Fibroblast of upper back skin (primary cell): Measurements from ENCODE around the gene ALG2.
"Not testable (repeated sequence)": the region's sequence is repeated elsewhere in the genome, so short reads cannot be mapped to it uniquely, and the experiment has no call there.

Source experiments
- DNase-seq: peaks from one replicate; pipeline ENCODE4 v3.0.0-alpha.2; 2013

The ALG2 gene

GRCh38 chr9:99221621-99222415 lies at the start of gene ALG2, which contains the start of gene SEC61B:
Gene ALG2, minus strand, starts transcription at chr9:99221942. Its CDS starts 48 bp downstream, at chr9:99221894.
Gene SEC61B, plus strand, starts transcription at chr9:99222282. Its CDS starts 82 bp downstream, at chr9:99222364.
- DNase-seq = peak; percentile 95

- no peak for DNase-seq
Observed at GRCh38 chr9:99270491-99270890, 48.7 kb upstream of the ALG2 start.

GRCh38 chr9:99269416-99269815 lies 47.7 kb upstream of the ALG2 start:
- peak; percentile 83 for DNase-seq

- DNase-seq = peak; percentile 77
Observed at GRCh38 chr9:99266255-99267023, 44.7 kb upstream of the ALG2 start.

- DNase-seq = no peak
Observed at GRCh38 chr9:99265691-99266090, 43.9 kb upstream of the ALG2 start.

GRCh38 chr9:99264070-99264680 lies 42.4 kb upstream of the ALG2 start:
- DNase-seq = no peak

GRCh38 chr9:99262949-99263418 lies 41.2 kb upstream of the ALG2 start:
- DNase-seq = no peak

GRCh38 chr9:99261923-99262322 lies 40.2 kb upstream of the ALG2 start:
- DNase-seq = no peak

GRCh38 chr9:99259231-99259918 lies 37.6 kb upstream of the ALG2 start:
- no peak for DNase-seq

GRCh38 chr9:99257723-99258389 lies 36.1 kb upstream of the ALG2 start:
- no peak for DNase-seq

- no peak for DNase-seq
Observed at GRCh38 chr9:99255651-99256050, 33.9 kb upstream of the ALG2 start.

GRCh38 chr9:99253772-99254431 lies 32.2 kb upstream of the ALG2 start:
- DNase-seq = no peak

GRCh38 chr9:99253134-99253533 lies 31.4 kb upstream of the ALG2 start:
- DNase-seq = no peak

- DNase-seq = no peak
Observed at GRCh38 chr9:99251157-99251556, 29.4 kb upstream of the ALG2 start.

GRCh38 chr9:99249619-99250018 lies 27.9 kb upstream of the ALG2 start:
- no peak for DNase-seq

- no peak for DNase-seq
Observed at GRCh38 chr9:99244344-99245260, 22.9 kb upstream of the ALG2 start.

- DNase-seq = no peak
Observed at GRCh38 chr9:99241106-99241505, 19.4 kb upstream of the ALG2 start.

GRCh38 chr9:99239341-99240060 lies 17.8 kb upstream of the ALG2 start:
- peak; percentile 88 for DNase-seq

GRCh38 chr9:99238331-99238730 lies 16.6 kb upstream of the ALG2 start:
- no peak for DNase-seq

GRCh38 chr9:99237849-99238248 lies 16.1 kb upstream of the ALG2 start:
- not testable (repeated sequence) for DNase-seq
